KOPT-K1 (cell line): ENCODE measurements around the gene PDZD2.
"Not testable (repeated sequence)": the region's sequence is repeated elsewhere in the genome, so short reads cannot be mapped to it uniquely, and the experiment has no call there.

ENCODE experiments used
- H3K27ac ChIP-seq: fragments of 200-600 bp; sonication (generic); 2 replicates; pipeline ENCODE4 v1.5.1; 2016; ENCODE audit warnings: antibody characterized with exemption, mild to moderate bottlenecking, low read depth, low read length; ENCODE audit not compliant: poor library complexity, severe bottlenecking
- H3K36me3 ChIP-seq: fragments of 200-600 bp; sonication (generic); 2 replicates; pipeline ENCODE4 v1.5.1; 2017; ENCODE audit warnings: antibody characterized with exemption, mild to moderate bottlenecking, low read length, moderate library complexity; ENCODE audit not compliant: insufficient read depth
- H3K9me3 ChIP-seq: fragments of 200-600 bp; sonication (generic); 2 replicates; pipeline ENCODE4 v1.5.1; 2017; ENCODE audit warnings: antibody characterized with exemption, low read length, mild to moderate bottlenecking; ENCODE audit not compliant: insufficient read depth, poor library complexity, severe bottlenecking

PDZD2 gene

GRCh38 chr5:31638748-31639418 is at the start of gene PDZD2:
PDZD2 (plus strand) TSS chr5:31639131.
- Histone ChIP-seq H3K9me3 (no peaks in the 10 kb centered on the region), H3K27ac (no peak within 1 kb of the TSS), H3K36me3 (no peaks in the 10 kb centered on the region)

- H3K9me3 ChIP-seq, result no peaks in the 10 kb centered on the region
- H3K27ac ChIP-seq, result no peak overlapping the region
- H3K36me3 ChIP-seq, result no peaks in the 10 kb centered on the region
These were observed 45.3 kb upstream of the PDZD2 start for GRCh38 chr5:31593665-31594064.

- H3K9me3 ChIP-seq, result no peaks in the 10 kb centered on the region
- no peak overlapping the region for H3K27ac ChIP-seq
- H3K36me3 ChIP-seq, result no peaks in the 10 kb centered on the region
These were observed 42.6 kb upstream of the PDZD2 start for GRCh38 chr5:31596354-31596753.

GRCh38 chr5:31598640-31599611 is 40.0 kb upstream of the PDZD2 start:
- H3K9me3 ChIP-seq, result no peaks in the 10 kb centered on the region
- no peaks in the 10 kb centered on the region for H3K36me3 ChIP-seq
- H3K27ac ChIP-seq, result no peak overlapping the region

- not testable (repeated sequence) for H3K9me3 ChIP-seq, H3K27ac ChIP-seq, H3K36me3 ChIP-seq
These were observed 36.6 kb upstream of the PDZD2 start for GRCh38 chr5:31602305-31602704.

GRCh38 chr5:31604240-31604639 is 34.7 kb upstream of the PDZD2 start:
- Histone ChIP-seq H3K9me3 (no peaks in the 10 kb centered on the region), H3K27ac (no peak overlapping the region), H3K36me3 (no peaks in the 10 kb centered on the region)

- Histone ChIP-seq H3K9me3 (no peaks in the 10 kb centered on the region), H3K27ac (no peak overlapping the region), H3K36me3 (no peaks in the 10 kb centered on the region)
These were observed 34.3 kb upstream of the PDZD2 start for GRCh38 chr5:31604644-31605043.

- H3K27ac ChIP-seq, result no peak overlapping the region
- no peaks in the 10 kb centered on the region for H3K9me3 ChIP-seq
- H3K36me3 ChIP-seq, result no peaks in the 10 kb centered on the region
These were observed 33.0 kb upstream of the PDZD2 start for GRCh38 chr5:31605920-31606319.

GRCh38 chr5:31607546-31607945 is 31.4 kb upstream of the PDZD2 start:
- H3K9me3 ChIP-seq, result no peaks in the 10 kb centered on the region
- no peak overlapping the region for H3K27ac ChIP-seq
- no peaks in the 10 kb centered on the region for H3K36me3 ChIP-seq

GRCh38 chr5:31611002-31611401 is 27.9 kb upstream of the PDZD2 start:
- Histone ChIP-seq H3K9me3 (no peaks in the 10 kb centered on the region), H3K27ac (no peak overlapping the region), H3K36me3 (no peaks in the 10 kb centered on the region)

- no peak overlapping the region for H3K27ac ChIP-seq
- H3K9me3 ChIP-seq, result no peaks in the 10 kb centered on the region
- H3K36me3 ChIP-seq, result no peaks in the 10 kb centered on the region
These were observed 25.3 kb upstream of the PDZD2 start for GRCh38 chr5:31613651-31614050.

- H3K36me3 ChIP-seq, result no peaks in the 10 kb centered on the region
- no peaks in the 10 kb centered on the region for H3K9me3 ChIP-seq
- H3K27ac ChIP-seq, result no peak overlapping the region
These were observed 24.5 kb upstream of the PDZD2 start for GRCh38 chr5:31614151-31615020.

- no peak overlapping the region for H3K27ac ChIP-seq
- H3K36me3 ChIP-seq, result no peaks in the 10 kb centered on the region
- H3K9me3 ChIP-seq, result no peaks in the 10 kb centered on the region
These were observed 21.1 kb upstream of the PDZD2 start for GRCh38 chr5:31617867-31618266.

- Histone ChIP-seq H3K9me3 (no peaks in the 10 kb centered on the region), H3K27ac (no peak overlapping the region), H3K36me3 (no peaks in the 10 kb centered on the region)
These were observed 18.9 kb upstream of the PDZD2 start for GRCh38 chr5:31620026-31620425.

GRCh38 chr5:31623249-31623648 is 15.7 kb upstream of the PDZD2 start:
- no peaks in the 10 kb centered on the region for H3K9me3 ChIP-seq
- no peaks in the 10 kb centered on the region for H3K36me3 ChIP-seq
- no peak overlapping the region for H3K27ac ChIP-seq
